Measurements from ENCODE around the gene CASZ1. TPM values are rescaled to one million over a fixed set of nuclear protein-coding genes. Genes with fewer than 3 reads are reported as not detected.

Gene CASZ1
- total and polyA plus RNA-seq, 4 donors, result 3.4 to 39.0 (median 13.8) TPM

GRCh38 chr1:10684221-10684620 is 112.2 kb downstream of the CASZ1 start:
- Histone ChIP-seq H3K9me3 (ENCODE audit: control insufficient read depth, low read length) (no peaks in the 10 kb centered on the region), H3K4me1 (ENCODE audit: control insufficient read depth in 1 of 2, insufficient read depth in 2 of 2, low read length in 2 of 2) (no peaks in the 10 kb centered on the region), H3K36me3 (ENCODE audit: control insufficient read depth in 1 of 2, insufficient read depth in 2 of 2, low read length in 1 of 2) (no peaks in the 10 kb centered on the region), H3K4me3 (ENCODE audit: low read length in 2 of 2) (no peak overlapping the region), H3K27me3 (ENCODE audit: control insufficient read depth in 1 of 2, insufficient read depth in 2 of 2, low read length in 1 of 2) (no peaks in the 10 kb centered on the region), H3K27ac (ENCODE audit: low read depth in 1 of 2, low read length in 2 of 2) (no peak overlapping the region)
- ATAC-seq (ENCODE audit: low FRiP score) (no peak), DNase-seq (no peak)
- intact Hi-C loops (cut with DNase I), result no loop called here
- 89 to 91% methylated on average over 10 of the region's 10 CpGs for WGBS, 2 donors

DNA sequence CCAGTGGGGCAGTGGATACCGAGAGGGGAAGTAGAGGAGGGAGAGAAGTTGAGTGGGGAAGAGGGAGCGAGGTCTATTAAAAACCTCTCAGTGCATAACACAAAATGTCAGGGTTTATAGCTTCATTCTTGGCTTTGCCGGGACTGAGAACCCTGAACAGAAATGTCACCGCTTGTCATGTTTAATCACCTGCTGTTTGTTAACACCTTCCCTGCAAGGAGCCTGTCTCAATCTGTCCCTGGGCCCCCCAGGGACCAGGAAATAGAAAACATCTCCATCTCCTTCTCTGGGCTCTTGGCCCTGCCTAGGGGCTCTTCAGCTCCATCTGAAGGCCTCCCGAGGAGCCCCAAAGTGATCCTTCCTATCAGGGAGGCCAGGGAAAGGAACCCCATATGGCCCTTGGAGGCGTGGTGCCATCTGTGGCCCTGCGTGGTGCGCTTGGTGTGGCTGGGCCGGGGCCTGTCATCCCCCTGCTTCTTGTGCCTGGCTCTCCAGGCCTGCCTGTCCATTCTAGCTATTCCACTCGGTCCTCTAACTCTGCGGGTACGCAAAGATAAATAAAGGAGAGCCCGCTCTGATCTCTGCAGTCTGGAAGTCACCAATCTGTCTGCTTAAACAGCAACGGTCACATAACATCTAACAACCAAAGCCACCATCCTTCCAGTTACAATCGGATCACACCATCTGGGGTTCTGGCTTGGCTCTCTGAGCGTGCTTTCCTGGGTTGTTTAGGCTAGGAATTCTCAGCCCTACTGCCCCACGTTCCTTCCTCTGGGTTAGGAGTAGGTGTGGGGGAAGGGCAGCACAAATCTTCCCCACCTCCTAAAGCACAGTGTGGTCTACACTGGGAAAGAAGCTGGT is 113.8 kb downstream of the CASZ1 start:
- no peak overlapping the region for H3K27ac ChIP-seq (ENCODE audit: low read depth in 1 of 2, low read length in 2 of 2)
- WGBS, 2 donors, result 80% methylated on average over 17 of the region's 17 CpGs
- intact Hi-C loops (cut with DNase I), result no loop called here

DNA sequence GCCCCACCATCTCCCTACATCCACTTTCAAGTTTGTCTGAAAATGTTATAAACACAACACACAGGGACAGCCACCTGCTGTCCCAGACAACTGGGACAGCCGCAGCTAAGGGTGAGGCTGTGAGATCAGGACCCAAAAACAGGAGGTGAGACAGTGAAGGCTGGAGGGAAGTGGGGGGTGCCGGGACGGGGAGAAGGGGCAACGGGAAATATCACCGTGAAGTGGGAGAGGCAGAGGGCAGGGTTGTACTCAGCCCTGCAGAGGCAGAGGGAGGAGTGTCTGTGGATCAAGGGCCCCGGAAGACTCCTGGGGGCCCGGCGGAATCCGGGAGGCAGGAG is 114.4 kb downstream of the CASZ1 start:
- no peaks in the 10 kb centered on the region for H3K4me1 ChIP-seq (ENCODE audit: control insufficient read depth in 1 of 2, insufficient read depth in 2 of 2, low read length in 2 of 2)
- WGBS, 2 donors, result 71 to 74% methylated on average over 9 of the region's 9 CpGs
- DNase-seq (no peak), ATAC-seq (ENCODE audit: low FRiP score) (no peak)
- H3K27ac ChIP-seq (ENCODE audit: low read depth in 1 of 2, low read length in 2 of 2), result no peak overlapping the region
- H3K27me3 ChIP-seq (ENCODE audit: control insufficient read depth in 1 of 2, insufficient read depth in 2 of 2, low read length in 1 of 2), result no peaks in the 10 kb centered on the region
- no peaks in the 10 kb centered on the region for H3K9me3 ChIP-seq (ENCODE audit: control insufficient read depth, low read length)
- H3K36me3 ChIP-seq (ENCODE audit: control insufficient read depth in 1 of 2, insufficient read depth in 2 of 2, low read length in 1 of 2), result no peaks in the 10 kb centered on the region
- intact Hi-C loops (cut with DNase I), result no loop called here
- no peak overlapping the region for H3K4me3 ChIP-seq (ENCODE audit: low read length in 2 of 2)

More for the DNA sequence above, 113.8 kb downstream of the CASZ1 start:
- Histone ChIP-seq H3K4me3 (ENCODE audit: low read length in 2 of 2) (no peak overlapping the region), H3K4me1 (ENCODE audit: control insufficient read depth in 1 of 2, insufficient read depth in 2 of 2, low read length in 2 of 2) (no peaks in the 10 kb centered on the region), H3K36me3 (ENCODE audit: control insufficient read depth in 1 of 2, insufficient read depth in 2 of 2, low read length in 1 of 2) (no peaks in the 10 kb centered on the region), H3K27me3 (ENCODE audit: control insufficient read depth in 1 of 2, insufficient read depth in 2 of 2, low read length in 1 of 2) (no peaks in the 10 kb centered on the region), H3K9me3 (ENCODE audit: control insufficient read depth, low read length) (no peaks in the 10 kb centered on the region)
- ATAC-seq (ENCODE audit: low FRiP score) (no peak), DNase-seq (no peak)

DNA sequence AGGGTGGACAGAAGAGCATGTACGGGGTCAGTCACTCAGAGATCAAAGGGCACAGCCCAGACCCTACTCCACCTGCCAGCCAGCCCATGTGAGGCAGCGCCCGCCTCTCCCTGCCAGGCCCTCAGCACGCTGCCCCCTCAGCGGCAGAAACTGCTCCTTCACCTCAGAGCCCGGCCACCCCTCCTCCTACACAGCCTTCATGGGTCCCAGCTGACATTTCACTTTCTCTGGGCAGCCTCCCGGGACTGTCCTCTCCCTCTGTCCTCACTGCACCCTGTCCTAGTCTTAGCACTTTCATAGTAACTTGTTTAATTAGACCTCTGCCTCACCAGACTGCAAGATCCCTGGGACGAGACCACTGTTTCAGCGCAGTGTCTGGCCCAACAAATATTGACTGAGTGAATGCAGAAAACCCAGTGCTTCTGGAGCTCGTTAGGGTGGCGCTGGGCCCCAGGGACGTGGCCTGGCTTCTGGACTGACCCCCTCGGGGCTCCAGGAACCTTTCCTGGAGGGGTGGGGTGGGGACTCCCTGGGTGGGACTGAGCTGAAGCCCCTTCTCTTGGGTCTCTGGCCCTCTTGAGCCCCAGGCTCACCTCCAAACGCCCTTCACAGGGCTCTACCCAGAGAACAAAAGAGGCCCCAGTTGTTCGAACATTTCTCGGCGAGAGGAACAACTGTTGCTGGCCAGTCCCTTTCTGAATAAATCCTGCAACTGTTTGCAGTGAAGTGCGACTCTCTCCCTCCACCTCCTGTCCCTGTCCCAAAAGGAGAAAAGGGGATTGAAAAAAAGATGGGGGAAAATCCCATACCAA is 114.9 kb downstream of the CASZ1 start:
- no peaks in the 10 kb centered on the region for H3K9me3 ChIP-seq (ENCODE audit: control insufficient read depth, low read length)
- H3K27me3 ChIP-seq (ENCODE audit: control insufficient read depth in 1 of 2, insufficient read depth in 2 of 2, low read length in 1 of 2), result no peaks in the 10 kb centered on the region
- no peak overlapping the region for H3K4me3 ChIP-seq (ENCODE audit: low read length in 2 of 2)
- H3K4me1 ChIP-seq (ENCODE audit: control insufficient read depth in 1 of 2, insufficient read depth in 2 of 2, low read length in 2 of 2), result no peaks in the 10 kb centered on the region
- no peak for DNase-seq
- no peak overlapping the region for H3K27ac ChIP-seq (ENCODE audit: low read depth in 1 of 2, low read length in 2 of 2)
- 93% methylated on average over 18 of the region's 18 CpGs for whole genome bisulfite sequencing, 2 donors
- no peak for ATAC-seq (ENCODE audit: low FRiP score)
- intact Hi-C loops (cut with DNase I), result no loop called here
- no peaks in the 10 kb centered on the region for H3K36me3 ChIP-seq (ENCODE audit: control insufficient read depth in 1 of 2, insufficient read depth in 2 of 2, low read length in 1 of 2)

DNA sequence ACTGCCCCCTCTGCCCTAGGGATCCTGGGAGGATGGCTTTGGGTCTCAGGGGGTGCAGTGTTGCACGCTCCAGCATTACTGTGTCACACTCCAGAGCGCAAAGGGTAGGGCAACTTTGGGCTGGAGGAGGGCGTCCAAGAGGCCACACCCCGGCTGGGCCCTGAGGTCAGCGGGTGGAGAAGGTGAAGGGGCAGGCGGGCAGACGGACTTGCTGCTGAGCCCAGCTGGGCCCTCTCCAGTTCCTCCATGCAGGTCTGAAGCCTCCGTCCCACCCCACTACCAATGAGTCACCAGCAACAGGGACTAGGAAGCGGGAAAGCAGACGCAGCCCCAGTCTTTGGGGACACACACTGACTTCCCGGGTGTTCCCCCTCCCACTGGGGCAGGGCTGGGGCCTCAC is 116.0 kb downstream of the CASZ1 start:
- Histone ChIP-seq H3K4me1 (ENCODE audit: control insufficient read depth in 1 of 2, insufficient read depth in 2 of 2, low read length in 2 of 2) (no peaks in the 10 kb centered on the region), H3K36me3 (ENCODE audit: control insufficient read depth in 1 of 2, insufficient read depth in 2 of 2, low read length in 1 of 2) (no peaks in the 10 kb centered on the region), H3K27me3 (ENCODE audit: control insufficient read depth in 1 of 2, insufficient read depth in 2 of 2, low read length in 1 of 2) (no peaks in the 10 kb centered on the region), H3K9me3 (ENCODE audit: control insufficient read depth, low read length) (no peaks in the 10 kb centered on the region), H3K27ac (ENCODE audit: low read depth in 1 of 2, low read length in 2 of 2) (no peak overlapping the region), H3K4me3 (ENCODE audit: low read length in 2 of 2) (no peak overlapping the region)
- no peak for DNase-seq
- 87 to 88% methylated on average over 11 of the region's 11 CpGs for WGBS, 2 donors
- no peak for ATAC-seq (ENCODE audit: low FRiP score)
- intact Hi-C loops (cut with DNase I), result no loop called here

DNA sequence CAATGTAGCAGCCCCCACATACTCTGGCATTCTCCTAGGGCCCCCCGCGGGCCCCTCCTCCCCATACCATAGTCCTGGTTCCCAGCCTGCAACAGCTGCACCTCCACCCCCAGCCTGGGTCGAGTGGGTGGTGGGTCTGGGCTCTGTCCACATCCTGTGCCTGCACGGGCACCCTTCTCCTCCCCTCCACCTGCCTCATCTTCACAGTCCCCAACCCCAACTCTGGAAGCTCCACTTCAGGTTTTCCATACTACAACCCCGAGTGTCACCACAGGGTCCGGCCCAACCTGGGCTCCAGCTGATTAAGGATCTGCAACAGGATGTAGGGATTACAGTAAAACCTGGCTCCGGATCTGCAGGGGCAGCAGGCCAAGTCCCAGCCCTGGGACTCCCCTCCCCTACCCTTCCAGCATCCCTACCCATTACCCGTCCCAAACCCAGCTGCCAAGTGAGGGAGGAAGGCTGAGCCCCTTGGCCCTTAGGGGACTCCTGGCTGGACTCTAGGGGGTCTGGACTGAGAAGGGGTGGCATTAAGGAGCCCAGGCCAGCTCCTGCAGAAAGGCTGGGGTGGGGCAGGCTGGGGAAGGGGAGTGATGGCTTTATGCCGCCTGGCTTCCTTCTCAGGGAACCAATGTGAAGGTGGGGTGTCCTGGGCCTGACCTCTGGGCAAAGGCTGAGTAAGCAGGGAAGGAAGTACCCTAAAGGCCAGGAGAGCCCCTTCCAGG is 116.8 kb downstream of the CASZ1 start:
- Histone ChIP-seq H3K4me3 (ENCODE audit: low read length in 2 of 2) (no peak overlapping the region), H3K4me1 (ENCODE audit: control insufficient read depth in 1 of 2, insufficient read depth in 2 of 2, low read length in 2 of 2) (no peaks in the 10 kb centered on the region)

DNA sequence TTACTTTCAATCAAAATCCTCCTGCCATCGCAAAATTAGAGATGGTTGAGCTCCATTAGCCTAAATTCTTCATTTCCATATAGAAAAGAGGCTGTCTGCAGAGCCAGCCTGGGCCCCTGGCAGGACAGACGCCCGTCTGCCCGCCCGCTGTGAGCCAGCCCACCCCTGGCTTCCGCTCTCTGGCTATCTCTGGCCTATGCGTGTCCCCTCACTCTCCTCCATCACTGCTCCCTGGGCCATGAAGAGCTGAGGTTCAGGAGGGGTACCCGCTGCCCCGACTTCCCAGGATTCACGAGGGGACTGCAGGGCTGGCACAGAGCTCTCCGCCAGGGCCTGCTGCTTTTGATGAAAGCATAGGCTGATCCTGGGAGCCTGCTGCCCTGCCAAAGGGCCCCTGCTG is 117.6 kb downstream of the CASZ1 start:
- no peaks in the 10 kb centered on the region for H3K36me3 ChIP-seq (ENCODE audit: control insufficient read depth in 1 of 2, insufficient read depth in 2 of 2, low read length in 1 of 2)
- H3K4me1 ChIP-seq (ENCODE audit: control insufficient read depth in 1 of 2, insufficient read depth in 2 of 2, low read length in 2 of 2), result no peaks in the 10 kb centered on the region
- H3K4me3 ChIP-seq (ENCODE audit: low read length in 2 of 2), result no peak overlapping the region
- H3K9me3 ChIP-seq (ENCODE audit: control insufficient read depth, low read length), result no peaks in the 10 kb centered on the region
- DNase-seq, result no peak
- intact Hi-C loops (cut with DNase I), result loop anchor here in 1 of 2 donors (2.0 to 5.0 kb wide), 2 partner anchors 47 to 118 kb away; partner anchors contain the start of gene CASZ1
- ATAC-seq (ENCODE audit: low FRiP score), result no peak
- no peaks in the 10 kb centered on the region for H3K27me3 ChIP-seq (ENCODE audit: control insufficient read depth in 1 of 2, insufficient read depth in 2 of 2, low read length in 1 of 2)
- H3K27ac ChIP-seq (ENCODE audit: low read depth in 1 of 2, low read length in 2 of 2), result no peak overlapping the region
- WGBS, 2 donors, result 92% methylated on average over 11 of the region's 11 CpGs

More for the DNA sequence above, 116.8 kb downstream of the CASZ1 start:
- H3K9me3 ChIP-seq (ENCODE audit: control insufficient read depth, low read length), result no peaks in the 10 kb centered on the region
- no peak for DNase-seq
- intact Hi-C loops (cut with DNase I), result loop anchor here in 1 of 2 donors (2.0 to 5.0 kb wide), 2 partner anchors 47 to 117 kb away; partner anchors contain the start of gene CASZ1
- no peak overlapping the region for H3K27ac ChIP-seq (ENCODE audit: low read depth in 1 of 2, low read length in 2 of 2)
- ATAC-seq (ENCODE audit: low FRiP score), result no peak
- no peaks in the 10 kb centered on the region for H3K27me3 ChIP-seq (ENCODE audit: control insufficient read depth in 1 of 2, insufficient read depth in 2 of 2, low read length in 1 of 2)
- WGBS, 2 donors, result 39 to 45% methylated on average over 9 of the region's 9 CpGs
- H3K36me3 ChIP-seq (ENCODE audit: control insufficient read depth in 1 of 2, insufficient read depth in 2 of 2, low read length in 1 of 2), result no peaks in the 10 kb centered on the region

GRCh38 chr1:10678402-10678801 is 118.0 kb downstream of the CASZ1 start:
- H3K36me3 ChIP-seq (ENCODE audit: control insufficient read depth in 1 of 2, insufficient read depth in 2 of 2, low read length in 1 of 2), result no peaks in the 10 kb centered on the region
- WGBS, 2 donors, result 94% methylated on average over 20 to 23 of the region's 23 CpGs
- no peak overlapping the region for H3K4me3 ChIP-seq (ENCODE audit: low read length in 2 of 2)
- no peaks in the 10 kb centered on the region for H3K4me1 ChIP-seq (ENCODE audit: control insufficient read depth in 1 of 2, insufficient read depth in 2 of 2, low read length in 2 of 2)
- no peak for DNase-seq
- intact Hi-C loops (cut with DNase I), result loop anchor here in 1 of 2 donors (2.0 to 5.0 kb wide), 2 partner anchors 46 to 118 kb away; partner anchors contain the start of gene CASZ1
- H3K9me3 ChIP-seq (ENCODE audit: control insufficient read depth, low read length), result no peaks in the 10 kb centered on the region
- no peak for ATAC-seq (ENCODE audit: low FRiP score)
- no peaks in the 10 kb centered on the region for H3K27me3 ChIP-seq (ENCODE audit: control insufficient read depth in 1 of 2, insufficient read depth in 2 of 2, low read length in 1 of 2)
- H3K27ac ChIP-seq (ENCODE audit: low read depth in 1 of 2, low read length in 2 of 2), result no peak overlapping the region

All from aorta (tissue), 5 donors.